Measurements from ENCODE around the gene SPG7. TPM values are rescaled to one million over a fixed set of nuclear protein-coding genes. Genes with fewer than 3 reads are reported as not detected.

The SPG7 gene
- total and polyA plus RNA-seq, 2 of the 4 experiments (the other 2 are of a cell fraction) = 94.6 to 96.8 TPM

GRCh38 chr16:89563639-89564392 is 55.6 kb downstream of the SPG7 start:
- peaks cover 21% of the 10 kb centered on the region for H3K4me1 ChIP-seq (ENCODE audit: control insufficient read depth, insufficient read depth, low read length)
- H2AK9ac ChIP-seq (replicated peaks; ENCODE audit: low read depth, low read length, poor library complexity) = no peak overlapping the region
- no peak overlapping the region for H2BK20ac ChIP-seq (ENCODE audit: low read depth, low read length)
- DNase-seq = no peak
- H3K79me1 ChIP-seq (ENCODE audit: low read depth in 1 of 2, low read length in 2 of 2) = peaks cover 30 to 54% of the 10 kb centered on the region in 2 experiments
- no peak overlapping the region for H4K5ac ChIP-seq (ENCODE audit: low read depth, low read length)
- H3K27me3 ChIP-seq (ENCODE audit: control insufficient read depth, insufficient read depth, low read length) = no peaks in the 10 kb centered on the region
- H3K9me3 ChIP-seq (ENCODE audit: control insufficient read depth, insufficient read depth, low read length) = no peaks in the 10 kb centered on the region
- dilution Hi-C loops (cut with HindIII; ENCODE audit: low sequenced_read_pairs, unreplicated experiment) = no loop called here
- H3K14ac ChIP-seq (replicated peaks; ENCODE audit: low read depth, low read length) = no peak overlapping the region
- H3K9ac ChIP-seq (ENCODE audit: low read depth, low read length) = no peak overlapping the region
- no peak overlapping the region for H3K27ac ChIP-seq (ENCODE audit: insufficient read depth, low read length)
- TF ChIP-seq ELK1 (IDR thresholded peaks at IDR 0.05; ENCODE audit: borderline replicate concordance, low read depth, low read length) (no peak), MAFK (IDR thresholded peaks at IDR 0.05; ENCODE audit: low read depth, low read length) (no peak), POLR2A (IDR thresholded peaks at IDR 0.05; ENCODE audit: low read depth, low read length) (no peak), RCOR1 (IDR thresholded peaks at IDR 0.05; ENCODE audit: insufficient replicate concordance, low read length) (no peak), BHLHE40 (IDR thresholded peaks at IDR 0.05; ENCODE audit: low read depth, low read length) (no peak), RAD21 (IDR thresholded peaks at IDR 0.05; ENCODE audit: low read length) (no peak), SMC3 (IDR thresholded peaks at IDR 0.05; ENCODE audit: low read depth, low read length) (no peak), RFX5 (IDR thresholded peaks at IDR 0.05; ENCODE audit: low read depth, low read length) (no peak), MAZ (IDR thresholded peaks at IDR 0.05; ENCODE audit: borderline replicate concordance, low read depth, low read length) (no peak), FOS (IDR thresholded peaks at IDR 0.05; ENCODE audit: low read depth, low read length) (no peak), MXI1 (IDR thresholded peaks at IDR 0.05; ENCODE audit: borderline replicate concordance, low read depth, low read length) (no peak)
- TF ChIP-seq, protein P1, sequence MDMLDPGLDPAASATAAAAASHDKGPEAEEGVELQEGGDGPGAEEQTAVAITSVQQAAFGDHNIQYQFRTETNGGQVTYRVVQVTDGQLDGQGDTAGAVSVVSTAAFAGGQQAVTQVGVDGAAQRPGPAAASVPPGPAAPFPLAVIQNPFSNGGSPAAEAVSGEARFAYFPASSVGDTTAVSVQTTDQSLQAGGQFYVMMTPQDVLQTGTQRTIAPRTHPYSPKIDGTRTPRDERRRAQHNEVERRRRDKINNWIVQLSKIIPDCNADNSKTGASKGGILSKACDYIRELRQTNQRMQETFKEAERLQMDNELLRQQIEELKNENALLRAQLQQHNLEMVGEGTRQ (IDR thresholded peaks at IDR 0.05; ENCODE audit: low read depth, low read length) = no peak
- peak overlapping the region; percentile 5; the same call in 1 of the 2 replicates for H3K23ac ChIP-seq (ENCODE audit: low read depth, low read length)
- H4K91ac ChIP-seq (ENCODE audit: insufficient read depth, low read depth, low read length) = no peak overlapping the region
- intact Hi-C loops (cut with micrococcal nuclease) = no loop called here
- H2AFZ ChIP-seq (replicated peaks; ENCODE audit: low read length, poor library complexity) = no peak overlapping the region
- no peak overlapping the region for H2AK5ac ChIP-seq (ENCODE audit: low read depth, low read length)
- in situ Hi-C loops (cut with MboI; ENCODE audit: low sequenced_read_pairs) = no loop called here
- H4K8ac ChIP-seq (ENCODE audit: low read depth in 2 of 2, low read length in 2 of 2) = 0 out of 4 replicates have a peak overlapping the region, but pooled peaks of 1 of the 2 experiments have one; percentile 5
- H3K56ac ChIP-seq (ENCODE audit: extremely low read depth, insufficient read depth, low read length) = no peak overlapping the region
- H4K20me1 ChIP-seq (ENCODE audit: insufficient read depth, low read length) = peaks cover 62% of the 10 kb centered on the region
- CTCF ChIA-PET = interaction anchor here (0.7 kb wide), 1 partner anchor 143 kb away, joined by 3 read pairs; no protein-coding TSS in a partner anchor
- no peak overlapping the region for H2BK5ac ChIP-seq (ENCODE audit: low read depth, low read length, poor library complexity, severe bottlenecking)
- no peak overlapping the region for H2BK120ac ChIP-seq (ENCODE audit: low read depth, low read length)
- H3K4me3 ChIP-seq (ENCODE audit: insufficient read depth, low read depth, low read length) = no peak overlapping the region
- no peak overlapping the region for H3K18ac ChIP-seq (ENCODE audit: low read depth, low read length)
- H2BK15ac ChIP-seq (ENCODE audit: low read depth, low read length) = no peak overlapping the region
- POLR2A ChIA-PET (ENCODE audit: unreplicated experiment) = interaction anchor here (0.7 kb wide), 1 partner anchor 46 kb away, joined by 3 read pairs; no protein-coding TSS in a partner anchor
- no peak overlapping the region for H3K4ac ChIP-seq (ENCODE audit: low read depth, low read length)
- BruUV-seq (replicated peaks) = no TSS peak
- no peak overlapping the region for H3K4me2 ChIP-seq (ENCODE audit: low read depth, low read length)
- peaks cover 9% of the 10 kb centered on the region for H3K9me1 ChIP-seq (ENCODE audit: insufficient read depth, low read length)
- no peak for ATAC-seq (ENCODE audit: low read depth)
- 83% methylated on average over 4 of the region's 12 CpGs; no CpG with 5 or more reads in 1 of the 2 experiments for WGBS, 2 experiments (ENCODE audit: extremely low coverage in 2 of 2, insufficient read length in 1 of 2)
- peaks cover 37% of the 10 kb centered on the region for H3K36me3 ChIP-seq (ENCODE audit: control insufficient read depth, insufficient read depth, low read length)

All from IMR-90 (cell line).